Measurements from ENCODE around the gene SERPINA1. TPM values are rescaled to one million over a fixed set of nuclear protein-coding genes. Genes with fewer than 3 reads are reported as not detected.

SERPINA1 gene
- total and polyA plus RNA-seq, 4 donors: 10,220 to 47,972 (median 25,583) TPM

GRCh38 chr14:94386085-94387031 is 2.0 kb downstream of the SERPINA1 start:
- H3K4me1 ChIP-seq (ENCODE audit: control insufficient read depth in 4 of 4, insufficient read depth in 4 of 4, low read length in 3 of 4): peaks cover 2 to 63% (median 18%) of the 10 kb centered on the region in 4 donors
- no peak for DNase-seq (ENCODE audit: low spot score)
- H3K4me3 ChIP-seq (ENCODE audit: low read depth in 1 of 3, low read length in 3 of 3): peak overlapping the region; percentile 60 to 90 (median 61)
- peaks cover 7 to 33% (median 19%) of the 10 kb centered on the region in 4 donors for H3K36me3 ChIP-seq (ENCODE audit: control insufficient read depth in 4 of 4, insufficient read depth in 3 of 4, low read depth in 1 of 4, low read length in 3 of 4)
- H3K9me3 ChIP-seq (ENCODE audit: control insufficient read depth in 4 of 4, low read length in 3 of 4): no peaks in the 10 kb centered on the region
- H3K27ac ChIP-seq (ENCODE audit: low read depth in 1 of 2, low read length in 2 of 2): peak overlapping the region; percentile 91 to 98
- TF ChIP-seq YY1 (IDR thresholded peaks at IDR 0.05) (peak; percentile 42), TAF1 (conservative IDR thresholded peaks at IDR 0.05) (peak; percentile 23), ATF3 (IDR thresholded peaks at IDR 0.05) (no peak), JUND (IDR thresholded peaks at IDR 0.05) (peak in 1 of 2 donors; percentile 6), EGR1 (IDR thresholded peaks at IDR 0.05; ENCODE audit: low read depth in 2 of 2) (peak in 1 of 2 donors; percentile 16)
- WGBS: 31% methylated on average over 14 of the region's 14 CpGs
- H3K9ac ChIP-seq (ENCODE audit: low read depth in 1 of 2, low read length in 2 of 2): peak overlapping the region; percentile 95 to 96
- H3K27me3 ChIP-seq (ENCODE audit: control insufficient read depth in 4 of 4, insufficient read depth in 4 of 4, low read length in 3 of 4): no peaks in the 10 kb centered on the region

- Histone ChIP-seq H3K9me3 (ENCODE audit: control insufficient read depth in 4 of 4, low read length in 3 of 4) (no peaks in the 10 kb centered on the region), H3K4me1 (ENCODE audit: control insufficient read depth in 4 of 4, insufficient read depth in 4 of 4, low read length in 3 of 4) (peaks cover 0 to 56% (median 13%) of the 10 kb centered on the region in 4 donors), H3K36me3 (ENCODE audit: control insufficient read depth in 4 of 4, insufficient read depth in 3 of 4, low read depth in 1 of 4, low read length in 3 of 4) (peaks cover 7 to 41% (median 19%) of the 10 kb centered on the region in 4 donors), H3K27me3 (ENCODE audit: control insufficient read depth in 4 of 4, insufficient read depth in 4 of 4, low read length in 3 of 4) (no peaks in the 10 kb centered on the region), H3K4me3 (ENCODE audit: low read depth in 1 of 3, low read length in 3 of 3) (peak overlapping the region; percentile 60 to 90 (median 61)), H3K27ac (ENCODE audit: low read depth in 1 of 2, low read length in 2 of 2) (peak overlapping the region; percentile 91 to 98), H3K9ac (ENCODE audit: low read depth in 1 of 2, low read length in 2 of 2) (peak overlapping the region in 1 of 2 donors; percentile 95)
- no peak for DNase-seq (ENCODE audit: low spot score)
- TF ChIP-seq FOXA2 (IDR thresholded peaks at IDR 0.05) (no peak), JUND (IDR thresholded peaks at IDR 0.05) (peak; percentile 11 to 79), CTCF (IDR thresholded peaks at IDR 0.05; ENCODE audit: low read depth, low read length, missing input control) (no peak), GABPA (IDR thresholded peaks at IDR 0.05 in 1 of 2, conservative IDR thresholded peaks at IDR 0.05 in 1 of 2) (no peak), ATF3 (IDR thresholded peaks at IDR 0.05) (peak; percentile 48), RXRA (IDR thresholded peaks at IDR 0.05) (peak; percentile 58 to 63), FOXA1 (IDR thresholded peaks at IDR 0.05) (no peak), NR2F2 (IDR thresholded peaks at IDR 0.05) (peak; percentile 47), MAX (IDR thresholded peaks at IDR 0.05) (no peak), SP1 (IDR thresholded peaks at IDR 0.05) (no peak), EGR1 (IDR thresholded peaks at IDR 0.05; ENCODE audit: low read depth in 2 of 2) (peak in 1 of 2 donors; percentile 18), ZBTB33 (IDR thresholded peaks at IDR 0.05) (no peak), YY1 (IDR thresholded peaks at IDR 0.05) (peak; percentile 11), HNF4A (conservative IDR thresholded peaks at IDR 0.05) (no peak), RAD21 (IDR thresholded peaks at IDR 0.05) (no peak)
- 27% methylated on average over 3 of the region's 3 CpGs for WGBS
Observed at GRCh38 chr14:94385553-94386057, 2.8 kb downstream of the SERPINA1 start.
